ENCODE data around the gene TTC23L.
"Not testable (repeated sequence)": the region's sequence is repeated elsewhere in the genome, so short reads cannot be mapped to it uniquely, and the experiment has no call there.

TTC23L gene, protein sequence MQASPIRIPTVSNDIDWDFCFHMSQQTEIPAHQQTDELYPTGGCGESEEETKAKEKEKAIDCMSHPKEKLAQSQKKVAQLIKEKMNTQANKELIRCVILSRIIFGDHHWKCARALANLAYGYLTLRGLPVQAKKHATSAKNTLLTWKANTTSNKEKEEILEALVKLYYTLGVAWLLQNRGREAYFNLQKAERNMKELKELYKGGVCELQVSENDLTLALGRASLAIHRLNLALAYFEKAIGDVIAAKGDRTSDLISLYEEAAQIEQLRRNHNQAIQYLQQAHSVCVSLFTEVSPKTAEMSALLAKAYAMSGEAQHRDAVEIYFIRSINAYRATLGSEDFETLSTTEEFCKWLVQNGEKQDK

GRCh38 chr5:34838785-34839714 is at the start of gene TTC23L:
Gene TTC23L (plus strand): TSS chr5:34839164. CDS start chr5:34840672, 1,508 bp downstream.
- peak; percentile 84 for DNase-seq (ENCODE audit: low read depth)

DNA sequence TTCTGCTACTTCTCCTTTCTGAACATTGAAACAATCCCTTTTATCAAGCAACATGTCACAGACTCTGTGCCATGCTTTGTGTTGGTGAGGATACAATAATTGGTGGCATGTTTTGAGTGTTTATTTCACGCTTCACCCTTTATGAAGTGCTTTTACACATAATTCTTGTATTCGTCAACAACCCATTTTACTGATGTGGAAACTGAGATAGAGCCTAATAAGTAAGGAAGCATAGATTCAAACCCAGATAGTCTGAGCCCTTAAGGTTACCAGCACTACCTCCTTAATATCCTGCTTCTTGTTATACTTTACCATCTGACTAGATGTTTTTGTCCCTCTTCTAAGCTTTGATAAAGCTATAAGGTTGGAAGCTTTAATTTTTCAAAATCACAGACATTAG is 49.3 kb upstream of the TTC23L start:
- no peak for DNase-seq (ENCODE audit: low read depth)

DNA sequence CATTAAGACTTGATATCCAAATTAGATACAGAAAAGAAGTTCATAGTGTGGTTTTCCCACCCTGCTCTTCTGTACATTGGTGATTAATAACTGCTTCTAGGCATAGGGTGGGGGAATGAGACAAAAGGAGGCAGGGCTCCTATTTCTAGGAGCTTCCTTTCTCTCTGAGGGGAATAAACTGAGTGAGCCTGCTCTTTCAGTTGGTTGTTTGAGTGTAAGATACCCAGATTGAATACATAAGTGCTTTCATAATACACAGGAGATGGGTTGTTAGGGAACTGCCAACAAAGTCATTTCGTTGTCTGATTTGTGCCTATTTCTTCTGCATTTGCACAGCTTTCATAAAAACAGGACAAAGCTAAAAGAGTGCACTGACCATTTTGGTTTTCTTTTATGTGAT is 48.9 kb upstream of the TTC23L start:
- no peak for DNase-seq (ENCODE audit: low read depth)

DNA sequence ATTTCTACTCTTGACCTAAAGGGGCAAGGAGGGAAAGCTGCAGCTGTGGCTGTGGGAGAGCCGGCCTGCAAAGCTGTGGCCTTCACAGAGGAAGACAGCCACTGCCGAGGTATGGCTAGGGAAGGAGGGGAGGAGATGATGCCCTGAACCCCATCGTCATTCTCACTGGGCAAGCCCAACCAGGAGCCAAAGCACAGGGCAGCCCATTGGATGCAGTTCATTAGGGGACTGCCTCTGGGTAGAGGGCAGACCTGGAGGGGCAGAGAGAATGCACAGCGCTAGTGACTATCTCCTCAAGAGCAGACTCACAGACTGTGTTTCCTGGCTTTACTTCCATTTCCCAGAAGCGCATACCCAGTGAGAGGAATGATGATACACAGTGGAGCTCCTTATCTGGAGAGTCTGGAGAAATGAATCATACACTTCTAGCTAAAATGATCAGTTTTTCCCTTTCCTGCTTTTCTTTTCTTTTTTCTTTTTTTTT is 47.2 kb upstream of the TTC23L start:
- DNase-seq (ENCODE audit: low read depth) = no peak

DNA sequence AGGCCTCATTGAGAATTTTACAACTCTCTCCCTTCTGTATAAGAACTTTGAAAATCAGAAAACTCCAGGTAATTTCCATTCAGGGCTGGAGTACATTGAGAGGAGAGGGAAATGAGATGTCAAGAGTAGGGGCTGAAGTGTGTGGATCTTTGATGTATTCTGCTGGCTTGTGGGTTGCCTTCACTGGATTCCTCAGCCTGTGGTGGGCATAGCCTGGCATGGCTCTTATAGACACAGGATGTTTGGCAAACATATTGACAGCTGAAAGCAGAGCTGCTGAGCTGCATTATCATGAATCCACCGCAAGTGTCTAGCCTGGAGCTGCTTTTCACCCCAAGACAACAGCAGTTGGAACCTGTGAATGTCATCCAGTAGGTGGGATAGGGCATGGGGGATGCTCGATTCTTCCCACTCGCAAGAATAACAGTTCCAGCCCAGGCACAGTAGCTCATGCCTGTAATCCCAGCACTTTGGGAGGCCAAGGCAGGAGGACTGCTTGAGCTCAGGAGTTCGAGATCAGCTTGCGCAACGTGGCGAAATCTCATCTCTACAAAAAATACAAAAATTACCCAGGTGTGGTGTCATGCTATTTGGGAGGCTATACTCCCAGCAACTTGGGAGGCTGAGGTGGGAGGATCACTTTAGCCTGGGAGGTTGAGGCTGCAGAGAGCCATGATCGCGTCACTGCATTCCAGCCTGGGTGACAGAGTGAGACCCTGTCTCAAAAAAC is 36.0 kb upstream of the TTC23L start:
- DNase-seq (ENCODE audit: low read depth) = no peak

- DNase-seq (ENCODE audit: low read depth) = no peak
Measured at GRCh38 chr5:34803974-34804732, 34.8 kb upstream of the TTC23L start.

DNA sequence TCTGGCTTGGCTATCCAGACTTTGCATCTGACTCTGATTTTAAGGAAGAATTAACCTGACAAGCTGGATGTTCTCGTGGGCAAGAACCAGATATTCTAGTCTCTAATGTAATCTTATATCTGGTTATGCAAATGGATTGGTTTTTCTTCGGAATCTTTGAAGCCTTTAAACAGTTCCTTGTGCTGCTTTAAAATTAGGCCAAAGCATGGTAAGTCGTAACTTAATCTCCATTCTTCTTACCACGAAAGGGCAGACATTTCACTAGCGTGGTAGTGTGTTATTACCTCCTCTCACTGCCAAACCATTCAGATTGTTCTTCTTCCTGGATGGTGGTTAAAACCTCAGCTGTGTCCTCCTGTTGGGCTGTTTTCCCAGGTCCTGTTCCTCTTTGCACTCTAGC is 34.1 kb upstream of the TTC23L start:
- DNase-seq (ENCODE audit: low read depth) = no peak

- no peak for DNase-seq (ENCODE audit: low read depth)
Measured at GRCh38 chr5:34806532-34806931, 32.4 kb upstream of the TTC23L start.

- DNase-seq (ENCODE audit: low read depth) = no peak
Measured at GRCh38 chr5:34811706-34812105, 27.3 kb upstream of the TTC23L start.

DNA sequence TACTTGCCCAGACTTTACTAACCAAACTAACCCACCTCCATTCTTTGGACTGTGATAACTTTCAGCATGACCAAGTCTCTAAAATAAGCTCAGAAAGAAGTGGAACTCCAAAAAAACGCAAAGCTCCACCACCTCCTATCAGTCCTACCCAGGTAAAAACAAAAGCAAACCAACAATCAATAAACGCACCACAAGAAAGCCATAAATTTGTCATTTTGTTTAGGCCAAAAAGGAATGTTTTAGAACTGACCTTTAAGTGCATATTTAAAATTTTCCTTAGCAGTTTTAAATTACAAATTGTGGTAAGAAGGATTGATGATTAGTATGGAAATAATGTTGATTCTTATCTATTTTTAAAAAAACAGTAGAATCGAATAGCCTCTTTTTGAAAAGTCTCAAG is 25.5 kb upstream of the TTC23L start:
- DNase-seq (ENCODE audit: low read depth) = no peak

- DNase-seq (ENCODE audit: low read depth) = no peak
Measured at GRCh38 chr5:34817558-34818351, 21.2 kb upstream of the TTC23L start.

DNA sequence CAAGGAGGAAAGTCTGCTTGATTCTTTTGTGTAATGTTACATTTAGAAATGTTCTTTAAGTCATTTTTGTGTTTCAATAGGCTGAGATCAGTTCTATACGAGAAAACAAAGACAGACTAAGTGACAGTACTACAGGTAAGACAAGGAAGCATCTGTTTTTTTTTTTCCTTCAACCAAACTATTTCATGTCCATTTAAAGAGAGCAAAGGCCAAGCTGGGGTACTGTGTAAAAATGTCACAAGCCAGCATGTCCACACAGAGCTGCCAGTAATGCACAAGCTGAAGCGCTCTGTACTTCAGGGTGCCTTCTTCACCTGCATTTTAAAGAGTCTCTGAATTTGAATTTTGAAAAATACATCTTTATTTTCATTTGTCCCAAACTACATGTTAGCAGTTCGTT is 20.2 kb upstream of the TTC23L start:
- no peak for DNase-seq (ENCODE audit: low read depth)

DNA sequence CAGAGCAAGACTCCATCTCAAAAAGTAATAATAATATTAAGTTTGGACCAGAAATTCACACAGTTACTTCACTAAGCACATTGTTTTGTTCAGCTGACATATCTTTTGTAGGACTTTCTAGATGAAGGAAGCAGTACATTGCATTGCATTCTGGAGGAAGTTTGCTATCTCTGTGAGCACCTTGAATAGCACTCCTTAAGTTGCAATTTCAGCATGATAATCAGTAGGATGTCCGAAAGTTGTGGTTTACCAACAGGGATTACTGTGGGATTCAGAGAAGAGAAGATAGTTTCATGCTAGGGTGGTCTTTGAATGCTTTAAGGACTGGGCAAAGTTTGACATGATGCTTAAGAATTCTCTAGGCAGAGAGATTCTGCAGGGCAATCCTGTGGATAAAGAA is 18.4 kb upstream of the TTC23L start:
- DNase-seq (ENCODE audit: low read depth) = no peak

DNA sequence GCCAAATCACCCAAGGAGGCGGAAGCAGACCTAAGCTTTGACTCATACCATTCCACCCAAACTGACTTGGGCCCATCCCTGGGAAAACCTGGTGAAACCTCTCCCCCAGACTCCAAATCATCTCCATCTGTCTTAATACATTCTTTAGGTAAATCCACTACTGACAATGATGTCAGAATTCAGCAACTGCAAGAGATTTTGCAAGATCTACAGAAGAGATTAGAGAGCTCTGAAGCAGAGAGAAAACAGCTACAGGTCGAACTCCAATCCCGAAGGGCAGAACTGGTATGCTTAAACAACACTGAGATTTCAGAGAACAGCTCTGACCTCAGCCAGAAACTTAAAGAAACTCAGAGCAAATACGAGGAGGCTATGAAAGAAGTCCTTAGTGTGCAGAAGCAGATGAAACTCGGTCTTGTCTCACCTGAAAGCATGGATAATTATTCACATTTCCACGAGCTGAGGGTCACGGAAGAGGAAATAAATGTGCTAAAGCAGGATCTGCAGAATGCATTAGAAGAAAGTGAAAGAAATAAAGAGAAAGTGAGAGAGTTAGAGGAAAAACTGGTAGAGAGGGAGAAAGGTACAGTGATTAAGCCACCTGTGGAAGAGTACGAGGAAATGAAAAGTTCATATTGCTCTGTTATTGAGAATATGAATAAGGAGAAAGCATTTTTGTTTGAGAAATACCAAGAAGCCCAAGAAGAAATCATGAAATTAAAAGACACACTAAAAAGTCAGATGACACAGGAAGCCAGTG is 15.8 kb upstream of the TTC23L start:
- no peak for DNase-seq (ENCODE audit: low read depth)

- DNase-seq (ENCODE audit: low read depth) = no peak
Measured at GRCh38 chr5:34826347-34826746, 12.6 kb upstream of the TTC23L start.

GRCh38 chr5:34827588-34828506 is 11.1 kb upstream of the TTC23L start:
- no peak for DNase-seq (ENCODE audit: low read depth)

DNA sequence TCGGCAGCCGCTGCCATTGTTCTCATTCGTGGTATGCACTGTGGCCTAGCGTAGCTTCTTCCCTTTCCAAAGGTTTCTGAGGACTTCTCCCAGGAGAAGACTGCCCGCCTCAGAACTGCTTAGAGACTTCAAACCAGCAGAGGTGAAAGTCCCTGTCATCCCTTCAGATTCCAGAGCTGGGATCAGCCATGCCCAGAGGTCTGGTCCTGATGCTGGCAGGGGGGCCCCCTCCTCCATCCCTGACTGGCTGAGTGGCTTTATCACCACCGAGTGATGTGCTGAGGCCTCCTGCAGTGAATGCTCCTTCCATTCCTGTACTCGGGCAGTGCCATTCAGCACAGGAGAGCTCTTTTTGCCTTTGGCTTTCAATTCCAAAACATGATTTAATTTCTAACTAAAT is 8.1 kb upstream of the TTC23L start:
- DNase-seq (ENCODE audit: low read depth) = not testable (repeated sequence)

- DNase-seq (ENCODE audit: low read depth) = no peak
Measured at GRCh38 chr5:34831303-34831702, 7.7 kb upstream of the TTC23L start.

- no peak for DNase-seq (ENCODE audit: low read depth)
Measured at GRCh38 chr5:34832568-34832967, 6.4 kb upstream of the TTC23L start.

Measured in activated T-cell treated with anti-CD3 and anti-CD28 coated beads for 1 hour (primary cell).